ENCODE measurements around the gene CD83.

DNA sequence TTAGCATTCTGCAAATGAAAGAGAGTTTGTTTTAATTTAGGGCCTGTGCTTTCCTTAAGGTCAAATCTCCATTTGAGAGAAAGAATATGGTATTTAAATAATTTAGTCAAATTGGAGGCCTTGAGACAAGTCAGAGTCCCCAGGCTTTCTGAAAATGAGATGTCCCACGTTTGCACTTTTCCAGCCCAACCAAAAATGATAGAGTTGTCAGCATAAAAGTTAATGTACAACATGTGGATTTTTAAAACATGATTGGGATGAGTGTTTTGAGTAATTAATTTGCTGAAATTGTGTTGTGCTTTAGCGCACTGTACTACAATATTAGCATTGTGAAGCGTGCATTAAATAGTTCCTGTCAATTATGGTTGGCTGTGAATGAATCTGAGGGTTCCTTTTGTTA, 10.0 kb downstream of the CD83 start:
- TF ChIP-seq CTCF (IDR thresholded peaks at IDR 0.05; ENCODE audit: insufficient read depth, low read length) (no peak), POLR2AphosphoS5 (IDR thresholded peaks at IDR 0.05; ENCODE audit: low read depth) (no peak)
